CMK (cell line): ENCODE data around the gene HNRNPLL.

Source experiments
- DNase-seq: peaks from one replicate; pipeline ENCODE4 v3.0.0-alpha.2; 2010; ENCODE audit warnings: low read depth

The HNRNPLL gene

DNA sequence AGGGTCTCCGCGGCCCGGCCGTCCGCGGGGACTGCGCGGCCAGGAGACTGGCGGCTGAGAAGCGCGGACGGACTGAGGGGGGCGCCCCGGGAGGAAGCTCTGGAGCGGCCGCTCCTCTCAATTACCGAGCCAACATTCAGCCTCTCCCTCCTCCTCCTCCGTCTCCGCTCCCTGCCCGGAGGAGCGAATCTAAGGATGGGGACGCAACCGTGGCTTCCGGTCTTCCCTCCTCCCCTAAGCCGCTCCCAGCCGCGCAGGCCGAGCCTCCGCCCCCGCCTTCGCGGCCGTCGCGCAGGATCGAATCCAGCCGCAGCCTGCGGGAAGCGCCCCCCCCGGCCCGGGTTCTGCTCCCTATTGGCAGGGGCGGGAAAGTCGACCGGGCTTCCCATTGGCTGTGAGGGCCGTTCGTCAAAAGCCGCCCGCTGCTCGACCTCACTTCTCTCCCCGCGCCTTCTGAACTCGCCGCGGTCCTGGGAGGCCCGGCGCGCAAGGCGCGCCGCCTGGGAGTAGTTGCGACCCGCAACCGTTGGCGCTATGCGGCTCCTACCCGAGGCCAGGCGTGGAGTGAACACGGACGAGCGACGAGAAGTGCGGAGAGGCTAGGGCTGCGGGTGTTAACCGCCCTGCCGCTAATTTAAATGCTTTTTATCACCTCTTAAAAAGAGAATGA is at the start of gene HNRNPLL:
HNRNPLL (minus strand) TSS at position 197 of the 670 bp plus-strand sequence. CDS start 302 bp downstream, outside the sequence.
- DNase-seq, result peak; percentile 84

DNA sequence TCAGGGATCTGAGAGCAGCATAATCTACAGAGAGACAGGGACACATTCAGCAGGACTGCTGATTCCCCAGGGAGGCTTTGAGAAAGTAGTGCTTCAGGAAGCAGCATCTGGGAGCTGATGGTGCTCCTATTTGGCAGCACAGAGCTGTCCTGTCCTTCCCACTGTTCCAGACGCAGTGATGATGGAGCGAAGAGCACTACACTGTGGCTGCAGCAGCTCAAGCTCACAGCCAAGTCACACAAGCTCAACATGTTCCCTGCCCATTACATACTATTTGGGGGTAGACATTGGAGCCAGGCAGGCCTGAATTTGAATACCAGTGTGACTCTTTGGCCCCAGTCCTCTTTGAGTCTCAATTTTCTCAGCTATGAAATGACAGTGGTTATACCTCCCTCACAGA is 48.0 kb upstream of the HNRNPLL start:
- no peak for DNase-seq

DNA sequence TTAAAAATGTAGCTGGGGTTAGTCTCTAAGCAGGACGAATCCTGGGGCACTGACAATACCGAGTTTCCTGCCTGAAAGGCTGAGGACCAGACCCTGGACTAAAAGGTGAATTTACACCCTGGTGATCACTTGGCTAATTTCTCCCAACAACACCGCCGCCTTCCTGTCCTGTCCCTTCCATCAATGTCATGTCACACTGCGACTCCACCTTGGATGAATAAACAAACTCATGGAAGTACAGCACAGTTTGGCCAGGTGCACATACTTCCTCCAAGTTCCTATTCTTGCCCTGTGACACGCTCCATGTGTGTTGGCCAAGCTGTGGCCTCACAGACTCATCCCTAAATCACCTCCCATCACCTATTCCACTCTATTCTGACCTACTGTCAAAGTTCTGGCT is 47.3 kb upstream of the HNRNPLL start:
- no peak for DNase-seq

GRCh38 chr2:38649176-38649728 is 46.5 kb upstream of the HNRNPLL start:
- no peak for DNase-seq

GRCh38 chr2:38648107-38648761 is 45.5 kb upstream of the HNRNPLL start:
- DNase-seq, result peak; percentile 39

DNA sequence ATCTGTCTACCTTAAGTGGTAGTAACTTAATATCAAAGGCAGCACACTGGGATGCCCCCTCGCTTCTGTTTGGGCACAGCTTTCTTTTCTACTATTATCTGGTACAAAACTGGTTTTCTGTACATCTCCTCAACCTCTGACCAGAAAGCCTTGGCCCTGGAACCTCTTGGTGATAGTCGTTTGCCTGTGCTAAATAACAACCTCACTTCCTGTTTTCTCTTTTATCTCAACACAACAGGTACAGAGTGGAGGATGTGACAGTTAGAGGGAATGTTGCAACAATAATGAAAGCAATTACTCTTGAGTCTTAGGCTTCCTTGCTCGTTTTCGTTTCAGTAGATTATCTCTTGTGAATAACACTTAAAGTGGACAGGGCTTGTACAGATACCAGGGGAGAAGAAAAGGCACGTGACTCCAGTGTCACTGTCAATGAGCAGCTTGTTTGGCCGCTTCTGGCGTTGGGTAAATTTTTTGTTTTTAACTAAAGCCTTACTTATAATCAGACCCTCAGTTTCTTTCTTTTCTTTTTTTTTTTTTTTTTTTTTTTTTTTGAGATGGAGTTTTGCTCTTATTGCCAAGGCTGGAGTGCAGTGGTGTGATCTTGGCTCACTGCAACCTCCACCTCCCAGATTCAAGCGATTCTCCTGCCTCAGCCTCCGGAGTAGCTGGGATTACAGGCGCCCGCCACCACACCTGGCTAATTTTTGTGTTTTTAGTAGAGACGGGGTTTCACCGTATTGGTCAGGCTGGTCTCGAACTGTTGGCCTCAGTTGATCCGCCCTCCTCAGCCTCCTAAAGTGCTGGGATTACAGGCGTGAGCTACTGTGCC is 41.2 kb upstream of the HNRNPLL start:
- DNase-seq, result peak; percentile 59

DNA sequence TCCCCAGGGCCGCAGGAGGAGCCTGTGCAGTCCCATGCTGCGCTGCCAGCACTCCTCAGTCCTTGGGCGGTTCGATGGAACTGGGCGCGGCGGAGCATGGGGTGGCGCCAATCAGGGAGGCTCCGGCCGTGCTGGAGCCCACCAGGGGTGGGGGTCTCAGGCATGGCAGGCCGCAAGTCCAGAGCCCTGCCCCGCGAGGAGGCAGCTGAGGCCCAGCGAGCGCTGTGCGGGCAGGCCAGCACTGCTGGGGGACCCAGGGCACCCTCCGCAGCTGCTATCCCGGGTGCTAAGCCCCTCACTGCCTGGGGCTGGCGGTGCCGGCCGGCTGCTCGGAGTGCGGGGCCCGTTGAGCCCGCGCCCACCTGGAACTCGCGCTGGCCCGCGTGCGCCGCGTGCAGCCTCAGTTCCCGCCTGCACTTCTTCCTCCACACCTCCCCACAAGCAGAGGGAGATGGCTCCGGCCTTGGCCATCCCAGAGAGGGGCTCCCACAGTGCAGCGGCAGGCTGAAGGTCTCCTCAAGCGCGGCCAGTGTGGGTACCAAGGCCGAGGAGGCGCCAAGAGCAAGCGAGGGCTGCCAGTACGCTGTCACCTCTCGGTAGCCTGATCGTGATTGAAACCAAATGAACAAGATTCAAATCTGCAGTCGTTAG is 40.4 kb upstream of the HNRNPLL start:
- no peak for DNase-seq

DNA sequence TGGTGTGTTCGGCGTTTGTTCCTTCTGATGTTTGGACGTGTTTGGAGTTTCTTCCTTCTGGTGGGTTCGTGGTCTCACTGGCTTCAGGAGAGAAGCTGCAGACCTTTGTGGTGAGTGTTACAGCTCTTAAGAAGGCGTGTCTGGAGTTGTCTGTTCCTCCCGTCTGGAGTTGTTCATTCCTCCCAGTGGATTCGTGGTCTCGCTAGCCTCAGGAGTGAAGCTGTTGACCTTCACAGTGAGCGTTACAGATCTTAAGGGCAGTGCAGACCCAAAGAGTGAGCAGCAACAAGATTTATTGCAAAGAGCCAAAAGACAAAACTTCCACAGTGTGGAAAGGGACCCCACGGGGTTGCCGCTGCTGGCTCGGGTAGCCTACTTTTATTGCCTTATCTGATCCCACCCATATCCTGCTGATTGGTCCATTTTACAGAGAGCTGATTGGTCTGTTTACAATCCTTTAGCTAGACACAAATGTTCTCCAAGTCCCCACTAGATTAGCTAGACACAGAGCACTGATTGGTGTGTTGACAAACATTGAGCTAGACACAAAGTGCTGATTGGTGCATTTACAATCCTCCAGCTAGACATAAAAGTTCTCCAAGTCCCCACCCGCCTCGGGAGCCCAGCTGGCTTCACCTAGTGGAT is 39.8 kb upstream of the HNRNPLL start:
- peak; percentile 43 for DNase-seq

GRCh38 chr2:38636069-38636468 is 33.3 kb upstream of the HNRNPLL start:
- no peak for DNase-seq

DNA sequence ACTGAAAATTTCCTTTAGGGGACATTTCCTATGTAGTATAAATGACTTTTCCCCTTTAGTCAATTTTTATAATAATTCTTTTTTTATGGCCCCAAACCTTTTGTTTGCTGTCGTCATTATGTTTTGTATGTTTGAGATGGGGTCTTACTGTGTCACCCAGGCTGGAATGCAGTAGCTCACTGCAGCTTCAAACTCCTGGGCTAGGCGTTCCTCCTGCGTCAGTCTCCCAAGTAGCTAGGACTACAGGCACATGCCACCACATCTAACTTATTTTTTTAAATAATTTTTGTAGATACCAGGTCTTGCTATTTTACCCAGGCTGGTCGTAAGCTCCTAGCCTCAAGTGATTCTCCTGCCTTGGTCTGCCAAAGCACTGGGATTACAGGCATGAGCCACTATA is 32.4 kb upstream of the HNRNPLL start:
- DNase-seq, result no peak

- DNase-seq, result no peak
Measured at GRCh38 chr2:38634684-38635083, 32.0 kb upstream of the HNRNPLL start.

DNA sequence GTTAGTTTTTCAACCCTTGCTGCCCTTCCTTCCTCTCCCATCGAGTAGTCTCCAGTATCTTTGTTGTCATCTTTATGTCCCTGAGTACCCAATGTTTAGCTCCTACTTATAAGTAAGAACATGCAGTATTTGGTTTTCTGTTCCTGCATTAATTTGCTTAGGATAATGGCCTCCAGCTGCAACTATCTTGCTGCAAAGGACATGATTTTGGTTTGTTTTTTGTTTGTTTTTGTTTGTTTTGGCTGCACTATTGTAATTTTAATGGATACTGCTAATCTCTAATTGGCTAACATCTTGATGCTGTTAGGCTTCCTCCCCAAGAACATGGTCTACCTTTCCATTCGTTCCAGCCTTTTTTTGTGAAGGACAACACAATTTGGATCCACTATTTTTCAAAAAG is 31.2 kb upstream of the HNRNPLL start:
- DNase-seq, result no peak

DNA sequence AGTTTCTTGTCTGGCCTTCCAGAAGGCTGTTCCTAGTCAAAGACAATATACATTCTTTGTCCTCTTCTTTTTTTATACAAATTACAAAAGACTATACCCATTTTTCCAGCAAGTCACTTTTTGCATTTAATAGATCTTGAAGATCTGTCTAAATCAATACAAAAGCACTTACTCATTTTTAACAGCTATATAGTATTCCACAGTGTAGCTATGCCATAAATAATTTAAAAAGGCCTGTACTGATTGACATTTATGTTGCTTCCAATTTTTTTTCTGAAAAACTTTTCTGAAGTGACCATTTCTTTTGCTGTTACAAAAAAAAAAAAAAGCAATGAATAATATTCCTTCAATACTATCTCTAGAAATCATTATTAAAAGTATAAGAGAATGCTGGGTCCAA is 30.3 kb upstream of the HNRNPLL start:
- DNase-seq, result no peak

DNA sequence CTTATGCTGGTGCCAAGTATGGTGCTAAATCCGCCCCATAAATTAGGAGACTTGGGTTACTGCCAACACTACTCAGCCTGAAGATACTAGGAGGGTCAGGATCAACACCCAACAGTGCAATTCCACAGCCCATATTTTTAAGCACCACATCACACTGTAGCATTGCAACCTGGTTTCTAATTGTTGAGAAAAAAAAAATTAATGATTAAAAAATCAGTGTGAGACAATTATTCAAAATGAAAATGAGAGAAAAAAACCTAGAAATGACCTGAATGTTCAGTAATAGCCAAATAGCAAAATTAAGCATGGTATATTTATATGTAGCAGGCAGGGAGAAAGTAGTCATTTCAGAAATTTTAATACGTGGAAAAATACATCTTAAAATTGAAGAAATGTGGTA is 29.2 kb upstream of the HNRNPLL start:
- no peak for DNase-seq

GRCh38 chr2:38629684-38630083 is 27.0 kb upstream of the HNRNPLL start:
- no peak for DNase-seq

DNA sequence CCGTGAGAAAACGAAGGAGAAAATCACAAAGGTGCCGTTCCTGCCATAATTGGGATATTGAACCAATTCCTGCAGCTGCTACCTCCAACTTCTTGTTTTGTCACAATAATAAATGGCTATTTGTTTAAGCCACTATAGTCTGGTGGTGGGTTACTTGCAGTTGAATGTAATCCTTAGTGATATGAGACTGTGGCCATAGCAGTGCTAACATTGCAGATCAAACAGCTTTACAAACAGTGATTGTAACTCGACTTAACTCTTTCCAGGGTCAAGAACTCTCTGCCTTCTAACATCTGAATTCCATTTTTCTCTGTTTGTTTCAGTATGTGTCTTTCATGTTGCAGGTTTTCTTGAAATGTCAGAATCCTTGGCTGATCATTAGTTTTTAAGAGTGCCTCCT is 24.7 kb upstream of the HNRNPLL start:
- no peak for DNase-seq

DNA sequence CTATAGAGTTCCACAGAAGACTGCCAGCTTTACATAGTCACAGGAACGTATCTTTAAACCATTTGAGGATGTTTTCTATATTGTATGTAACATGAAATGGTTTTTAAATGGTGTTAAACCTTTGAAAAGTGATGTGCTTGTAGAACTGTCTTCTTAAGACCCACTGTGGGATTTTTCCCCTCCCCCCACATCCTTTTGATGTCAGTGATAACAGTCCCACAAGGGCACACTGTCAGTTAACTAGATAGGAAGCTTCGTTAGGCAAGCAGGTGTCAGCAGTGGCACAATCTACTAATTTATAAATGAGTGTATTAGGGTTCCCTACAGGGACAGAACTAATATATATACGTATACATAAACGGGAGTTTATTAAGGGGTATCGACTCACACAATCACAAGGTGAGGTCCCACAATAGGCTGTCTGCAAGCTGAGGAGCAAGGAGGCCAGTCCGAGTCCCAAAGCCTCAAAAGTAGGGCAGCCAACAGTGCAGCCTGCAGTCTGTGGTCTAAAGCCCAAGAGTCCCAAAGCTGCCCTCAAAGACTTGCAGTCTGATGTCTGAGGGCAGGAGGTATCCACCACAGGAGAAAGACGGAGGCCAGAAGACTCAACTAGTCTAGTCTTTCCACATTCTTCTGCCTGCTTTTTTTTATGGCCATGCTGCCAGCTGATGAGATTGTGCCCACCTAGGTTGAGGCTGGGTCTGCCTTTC is 23.8 kb upstream of the HNRNPLL start:
- DNase-seq, result no peak

- DNase-seq, result no peak
Measured at GRCh38 chr2:38622210-38622609, 19.5 kb upstream of the HNRNPLL start.

GRCh38 chr2:38621018-38621417 is 18.3 kb upstream of the HNRNPLL start:
- DNase-seq, result no peak

DNA sequence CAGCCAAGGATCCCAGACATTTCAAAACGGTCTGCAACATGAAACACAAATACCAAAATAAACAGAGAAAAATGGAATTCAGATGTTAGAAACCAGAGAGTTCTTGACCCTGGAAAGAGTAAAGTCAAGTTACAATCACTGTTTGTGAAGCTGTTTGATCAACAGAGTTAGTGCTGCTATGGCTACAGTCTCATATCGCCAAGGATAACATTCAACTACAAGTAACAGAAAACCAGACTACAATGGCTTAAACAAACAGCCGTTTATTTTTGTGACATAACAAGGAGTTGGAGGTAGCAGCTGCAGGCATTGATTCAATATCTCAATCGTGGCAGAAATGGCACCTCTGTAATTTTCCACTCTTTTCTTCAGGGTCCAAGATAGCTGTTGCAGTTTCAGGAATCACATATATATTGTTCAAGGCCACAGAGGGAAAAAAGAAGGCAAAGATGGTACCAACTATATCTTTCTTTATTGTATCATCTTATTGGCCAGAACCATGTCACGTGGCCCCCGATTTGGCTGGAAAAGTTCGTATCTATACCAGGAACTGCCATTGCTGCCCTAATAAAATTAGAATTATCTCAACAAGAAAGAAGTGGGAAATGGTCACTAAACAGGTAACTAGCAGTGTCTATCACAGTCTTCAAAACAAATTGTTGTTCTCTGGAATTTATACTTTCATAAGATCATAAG is 17.7 kb upstream of the HNRNPLL start:
- no peak for DNase-seq
